IMR-90 (cell line): ENCODE data around the gene ANKRD44. TPM values are rescaled to one million over a fixed set of nuclear protein-coding genes. Genes with fewer than 3 reads are reported as not detected.

ENCODE experiments used
- ATAC-seq: fragments of 200-7000 bp; cut with Tn5 transposase; 2 replicates; pipeline ENCODE4 v1.9.1; 2020; ENCODE audit warnings: low read depth, mild to moderate bottlenecking, moderate library complexity
- BruUV-seq: library from RNA; stranded (reverse); fragments of 400-500 nt; replicated peaks from 2 replicates; lab custom pipeline; 2021; lab: Mats Ljungman, UMichigan
- CTCF ChIA-PET: fragments of 300-600 bp; formaldehyde crosslinking; extraction: SDS; loops from one replicate; lab custom pipeline; 2021; ENCODE audit warnings: antibody characterized with exemption; lab: Yijun Ruan, JAX
- POLR2A ChIA-PET: fragments of 300-600 bp; sonication (Branson Sonifier 250); formaldehyde crosslinking; loops from one replicate; lab custom pipeline; 2022; ENCODE audit warnings: antibody characterized with exemption; ENCODE audit not compliant: unreplicated experiment; lab: Charles Lee
- DNase-seq: peaks from one replicate; pipeline ENCODE4 v3.0.0; 2013
- H2AFZ ChIP-seq: replicated peaks from 2 replicates; pipeline ENCODE3; 2013; ENCODE audit warnings: low read length, mild to moderate bottlenecking; ENCODE audit not compliant: poor library complexity
- H2AK5ac ChIP-seq: 2 replicates; pipeline ENCODE4 v1.6.1; 2013; ENCODE audit warnings: low read depth, low read length, inconsistent platforms
- H2AK9ac ChIP-seq: replicated peaks from 2 replicates; pipeline ENCODE3; 2013; ENCODE audit warnings: mild to moderate bottlenecking, low read depth, low read length, moderate library complexity; ENCODE audit not compliant: poor library complexity
- H2BK120ac ChIP-seq: 2 replicates; pipeline ENCODE4 v1.6.1; 2013; ENCODE audit warnings: low read depth, low read length, inconsistent platforms
- H2BK15ac ChIP-seq: 3 replicates; pipeline ENCODE4 v1.6.1; 2013; ENCODE audit warnings: low read depth, low read length, inconsistent platforms
- H2BK20ac ChIP-seq: 2 replicates; pipeline ENCODE4 v1.6.1; 2013; ENCODE audit warnings: low read depth, mild to moderate bottlenecking, inconsistent platforms, low read length, moderate library complexity
- H2BK5ac ChIP-seq: 2 replicates; pipeline ENCODE4 v1.6.1; 2013; ENCODE audit warnings: mild to moderate bottlenecking, low read depth, low read length, inconsistent platforms; ENCODE audit not compliant: poor library complexity, severe bottlenecking
- H3K14ac ChIP-seq: replicated peaks from 2 replicates; pipeline ENCODE4 v1.6.1; 2013; ENCODE audit warnings: low read depth, low read length, inconsistent platforms
- H3K18ac ChIP-seq: 2 replicates; pipeline ENCODE4 v1.6.1; 2013; ENCODE audit warnings: low read depth, low read length, control low read depth
- H3K23ac ChIP-seq: 2 replicates; pipeline ENCODE4 v1.6.1; 2013; ENCODE audit warnings: low read depth, low read length, inconsistent platforms
- H3K27ac ChIP-seq: 2 replicates; pipeline ENCODE4 v1.5.1; 2013; ENCODE audit warnings: mild to moderate bottlenecking, control low read depth, low read length; ENCODE audit not compliant: insufficient read depth
- H3K27me3 ChIP-seq: 2 replicates; pipeline ENCODE4 v1.6.1; 2013; ENCODE audit warnings: low read length; ENCODE audit not compliant: control insufficient read depth, insufficient read depth
- H3K36me3 ChIP-seq: 2 replicates; pipeline ENCODE4 v1.6.1; 2013; ENCODE audit warnings: low read length, mixed read lengths; ENCODE audit not compliant: control insufficient read depth, insufficient read depth
- H3K4ac ChIP-seq: 2 replicates; pipeline ENCODE4 v1.6.1; 2013; ENCODE audit warnings: low read depth, low read length, inconsistent platforms
- H3K4me1 ChIP-seq: 2 replicates; pipeline ENCODE4 v1.6.1; 2013; ENCODE audit warnings: low read length, mixed read lengths; ENCODE audit not compliant: control insufficient read depth, insufficient read depth
- H3K4me2 ChIP-seq: 2 replicates; pipeline ENCODE4 v1.6.1; 2013; ENCODE audit warnings: low read depth, mild to moderate bottlenecking, control low read depth, low read length, moderate library complexity
- H3K4me3 ChIP-seq: 2 replicates; pipeline ENCODE4 v1.5.1; 2013; ENCODE audit warnings: low read depth, mild to moderate bottlenecking, control low read depth, low read length, moderate library complexity; ENCODE audit not compliant: insufficient read depth
- H3K56ac ChIP-seq: 2 replicates; pipeline ENCODE4 v1.6.1; 2013; ENCODE audit warnings: low read length, inconsistent platforms; ENCODE audit not compliant: insufficient read depth; ENCODE audit errors: extremely low read depth
- H3K79me1 ChIP-seq, 2 experiments: 2 replicates each; pipeline ENCODE4 v1.6.1; 2013; ENCODE audit warnings: low read length in 2 of 2, inconsistent platforms in 1 of 2, low read depth in 1 of 2
- H3K9ac ChIP-seq: 2 replicates; pipeline ENCODE4 v1.6.1; 2013; ENCODE audit warnings: low read depth, low read length, control low read depth
- H3K9me1 ChIP-seq: 2 replicates; pipeline ENCODE4 v1.6.1; 2013; ENCODE audit warnings: low read length, inconsistent platforms; ENCODE audit not compliant: insufficient read depth
- H3K9me3 ChIP-seq: 2 replicates; pipeline ENCODE4 v1.6.1; 2013; ENCODE audit warnings: low read length; ENCODE audit not compliant: control insufficient read depth, insufficient read depth
- H4K20me1 ChIP-seq: 2 replicates; pipeline ENCODE4 v1.6.1; 2013; ENCODE audit warnings: low read length, inconsistent platforms; ENCODE audit not compliant: insufficient read depth
- H4K5ac ChIP-seq: 2 replicates; pipeline ENCODE4 v1.6.1; 2013; ENCODE audit warnings: mild to moderate bottlenecking, low read depth, low read length, control low read depth
- H4K8ac ChIP-seq, 2 experiments: 2 replicates each; pipeline ENCODE4 v1.6.1; 2013; ENCODE audit warnings: low read depth in 2 of 2, low read length in 2 of 2, control low read depth in 1 of 2, inconsistent platforms in 1 of 2
- H4K91ac ChIP-seq: 2 replicates; pipeline ENCODE4 v1.6.1; 2013; ENCODE audit warnings: low read depth, low read length, inconsistent platforms; ENCODE audit not compliant: insufficient read depth
- CTCF ChIP-seq: conservative IDR thresholded peaks from 2 replicates; pipeline ENCODE4 v1.5.1; 2012; ENCODE audit warnings: mild to moderate bottlenecking, low read depth, low read length, improper control_type of control experiment
- MAZ ChIP-seq: IDR thresholded peaks from 2 replicates; pipeline ENCODE4 v1.6.1; 2012; ENCODE audit warnings: low read depth, mild to moderate bottlenecking, low read length, improper control_type of control experiment, moderate library complexity, borderline replicate concordance
- NFE2L2 ChIP-seq: fragments of 150-350 bp; IDR thresholded peaks from 2 replicates; pipeline ENCODE4 v1.6.1; 2016; ENCODE audit warnings: low read depth, mild to moderate bottlenecking, low read length
- POLR2A ChIP-seq: IDR thresholded peaks from 2 replicates; pipeline ENCODE4 v1.6.1; 2012; ENCODE audit warnings: mild to moderate bottlenecking, low read depth, low read length
- RCOR1 ChIP-seq: IDR thresholded peaks from 2 replicates; pipeline ENCODE4 v1.6.1; 2012; ENCODE audit warnings: mild to moderate bottlenecking, low read length, improper control_type of control experiment; ENCODE audit not compliant: insufficient replicate concordance
- SMC3 ChIP-seq: fragments of 150-350 bp; IDR thresholded peaks from 2 replicates; pipeline ENCODE4 v1.6.1; 2016; ENCODE audit warnings: low read depth, mild to moderate bottlenecking, antibody characterized with exemption, low read length, moderate library complexity
- WGBS, 2 experiments: methylation state at CpG; one replicate each; pipeline versions ENCODE4 v1.1.5 to v1.1.7; 2013; ENCODE audit warnings: missing lambda C conversion rate in 2 of 2; ENCODE audit not compliant: insufficient read length in 1 of 2; ENCODE audit errors: extremely low coverage in 2 of 2; 5-methylcytosine and 5-hydroxymethylcytosine counted together
- dilution Hi-C: fragments of 300-500 bp; cut with HindIII; formaldehyde crosslinking; loops from one replicate; pipeline ENCODE4 v1.14.3; 2018; ENCODE audit warnings: low sequenced_read_pairs; ENCODE audit not compliant: unreplicated experiment
- in situ Hi-C: fragments of 300-500 bp; cut with MboI; formaldehyde crosslinking; loops from 3 replicates; pipeline ENCODE4 v1.14.3; 2019; ENCODE audit warnings: low sequenced_read_pairs, inconsistent platforms, mixed read lengths
- intact Hi-C: fragments of 100-400 bp; cut with micrococcal nuclease; formaldehyde crosslinking; loops from 2 replicates; pipeline ENCODE4 v1.10.0; 2022
- polyA plus RNA-seq, 3 experiments: library from polyadenylated mRNA; depleted of rRNA; stranded (reverse); fragments of >200 nt; gene quantifications; 2 replicates each; pipeline ENCODE4 v1.2.3, GENCODE V29; 2012; ENCODE audit warnings: low replicate concordance in 1 of 3
- total RNA-seq: library from RNA; depleted of rRNA; stranded (reverse); fragments of >200 nt; gene quantifications from 2 replicates; pipeline ENCODE4 v1.2.3, GENCODE V29; 2012

Gene ANKRD44
- total and polyA plus RNA-seq, 2 of the 4 experiments (the other 2 are of a cell fraction) = 5.2 to 15.6 TPM

GRCh38 chr2:197250084-197250397, 60.5 kb downstream of the ANKRD44 start:
- in situ Hi-C loops = no loop called here
- Histone ChIP-seq H2BK5ac (no peak overlapping the region), H4K91ac (no peak overlapping the region), H4K5ac (no peak overlapping the region), H2BK120ac (no peak overlapping the region), H3K27ac (no peak overlapping the region), H3K14ac (no peak overlapping the region), H3K9ac (no peak overlapping the region), H3K23ac (no peak overlapping the region), H4K8ac (no peak overlapping the region), H3K4me3 (no peak overlapping the region), H2AK9ac (no peak overlapping the region), H3K18ac (no peak overlapping the region), H3K27me3 (no peaks in the 10 kb centered on the region), H4K20me1 (no peaks in the 10 kb centered on the region), H2AK5ac (no peak overlapping the region), H3K36me3 (no peaks in the 10 kb centered on the region), H3K4ac (no peak overlapping the region), H3K56ac (no peak overlapping the region), H2BK20ac (no peak overlapping the region), H3K4me1 (peaks cover 2% of the 10 kb centered on the region; the same call in 1 of the 2 replicates), H3K4me2 (no peak overlapping the region), H3K9me3 (no peaks in the 10 kb centered on the region), H3K9me1 (peaks cover 4% of the 10 kb centered on the region; the same call in 1 of the 2 replicates), H2BK15ac (no peak overlapping the region), H3K79me1 (0 out of 4 replicates have a peak, but pooled peaks cover 0 to 3% of the 10 kb centered on the region in 2 experiments), H2AFZ (no peak overlapping the region)
- ChIA-PET POLR2A (no interaction called here), CTCF (interaction anchor here (1.4 kb wide), 1 partner anchor 12 kb away, joined by 3 read pairs; no protein-coding TSS in a partner anchor)
- WGBS, 2 experiments = no CpG with 5 or more reads among the region's 2 CpGs
- dilution Hi-C loops = no loop called here
- ATAC-seq (no peak), DNase-seq (no peak)
- intact Hi-C loops = no loop called here
- no TSS peak for BruUV-seq
- TF ChIP-seq RCOR1 = no peak
- TF ChIP-seq SMC3 = no peak
- no peak for TF ChIP-seq POLR2A
- no peak for TF ChIP-seq CTCF
- no peak for TF ChIP-seq MAZ
- TF ChIP-seq NFE2L2 = no peak
